Ramos (cell line): ENCODE measurements around the gene RPL26.
"Not testable (repeated sequence)": the region's sequence is repeated elsewhere in the genome, so short reads cannot be mapped to it uniquely, and the experiment has no call there.

Source experiments
- in situ Hi-C: fragments of 300-500 bp; cut with MboI; formaldehyde crosslinking; loops from one replicate; pipeline ENCODE4 v1.14.3; 2022; ENCODE audit warnings: low sequenced_read_pairs; ENCODE audit not compliant: unreplicated experiment

RPL26 gene

DNA sequence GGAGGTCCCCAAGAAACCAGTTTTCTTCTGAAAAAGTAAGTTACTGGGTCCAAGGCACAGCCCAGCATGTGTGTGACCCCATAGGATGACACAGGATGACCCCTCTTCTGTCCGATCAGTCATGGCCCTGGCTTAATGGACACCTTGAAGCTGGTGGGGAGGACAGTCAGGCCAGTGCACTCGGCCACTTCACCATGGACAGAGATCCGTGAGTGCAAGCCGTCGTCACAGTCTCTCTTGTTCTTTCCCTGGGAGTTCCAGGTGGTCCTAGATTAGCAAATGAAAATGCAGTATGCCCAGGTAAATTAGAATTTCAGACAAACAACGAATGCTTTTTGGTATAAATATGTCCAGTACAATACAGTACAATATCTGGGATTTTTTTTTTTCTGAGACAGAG lies 16.0 kb upstream of the RPL26 start:
- in situ Hi-C loops: no loop called here

- in situ Hi-C loops: no loop called here
These were observed 14.6 kb upstream of the RPL26 start, which contains the start of gene RNF222 for GRCh38 chr17:8397636-8398035. Gene RNF222 (minus strand): TSS chr17:8397827. CDS start chr17:8393461, 4,366 bp downstream.

GRCh38 chr17:8394497-8394896 lies 11.5 kb upstream of the RPL26 start:
- in situ Hi-C loops: not testable (repeated sequence)

DNA sequence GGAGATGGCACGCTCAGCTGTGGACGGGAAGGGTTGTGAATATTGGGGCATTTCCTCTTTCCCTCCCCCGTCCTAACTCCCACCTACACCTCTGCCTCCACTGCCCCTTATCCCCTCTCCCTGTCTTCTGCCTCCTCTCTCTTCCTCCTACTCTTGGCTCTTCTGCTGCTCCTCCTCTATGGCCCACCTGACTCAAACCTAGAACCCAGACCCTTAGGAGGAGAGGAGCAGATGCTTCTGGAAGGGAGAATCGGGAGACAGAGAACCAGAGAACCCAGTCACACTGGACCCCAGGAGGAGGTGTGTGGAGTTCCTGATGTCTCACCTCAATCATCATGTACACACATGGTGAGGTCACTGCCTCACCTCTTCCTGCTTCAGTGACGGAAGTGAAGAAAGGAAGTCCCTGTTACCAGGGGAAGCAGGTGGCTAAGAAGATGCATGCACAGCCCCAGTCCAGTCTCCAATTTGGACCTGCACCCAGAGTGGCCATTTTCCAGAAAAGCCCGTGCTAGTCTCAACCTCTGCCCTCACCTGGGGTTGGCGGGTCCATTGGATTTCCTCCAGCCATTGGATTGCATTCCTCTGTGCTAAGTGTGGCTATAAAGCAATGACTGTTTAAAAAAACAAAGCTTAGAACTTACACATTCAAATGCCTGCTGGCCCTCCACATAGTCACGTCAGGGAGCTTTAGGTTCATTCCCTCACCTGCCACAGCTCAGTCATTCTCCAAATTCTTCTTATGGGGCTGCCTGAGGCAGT lies 10.7 kb upstream of the RPL26 start:
- in situ Hi-C loops: no loop called here

GRCh38 chr17:8392674-8393469 lies 9.9 kb upstream of the RPL26 start:
- in situ Hi-C loops: no loop called here

DNA sequence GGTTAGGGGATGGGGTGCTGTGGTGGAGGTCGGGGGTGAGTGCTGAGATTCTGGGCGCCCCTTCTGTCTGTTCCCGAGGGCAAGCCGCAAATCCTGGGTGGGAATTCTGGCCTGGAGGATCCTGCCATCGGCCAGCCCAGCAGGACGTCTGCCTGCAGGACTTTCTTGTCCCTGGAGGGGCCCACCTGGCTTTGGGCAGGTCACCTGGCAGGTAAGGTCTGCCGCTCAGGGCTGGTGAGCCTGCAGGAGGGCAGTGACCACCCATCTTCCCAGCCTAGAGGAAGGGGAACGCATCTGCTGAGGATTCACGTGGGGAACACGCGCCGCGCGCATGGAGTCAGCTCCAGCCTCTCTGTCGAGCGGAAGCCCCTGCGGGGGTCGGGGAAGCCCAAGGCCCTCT lies 9.3 kb upstream of the RPL26 start:
- in situ Hi-C loops: no loop called here

- in situ Hi-C loops: no loop called here
These were observed 8.7 kb upstream of the RPL26 start for GRCh38 chr17:8391711-8392110.

DNA sequence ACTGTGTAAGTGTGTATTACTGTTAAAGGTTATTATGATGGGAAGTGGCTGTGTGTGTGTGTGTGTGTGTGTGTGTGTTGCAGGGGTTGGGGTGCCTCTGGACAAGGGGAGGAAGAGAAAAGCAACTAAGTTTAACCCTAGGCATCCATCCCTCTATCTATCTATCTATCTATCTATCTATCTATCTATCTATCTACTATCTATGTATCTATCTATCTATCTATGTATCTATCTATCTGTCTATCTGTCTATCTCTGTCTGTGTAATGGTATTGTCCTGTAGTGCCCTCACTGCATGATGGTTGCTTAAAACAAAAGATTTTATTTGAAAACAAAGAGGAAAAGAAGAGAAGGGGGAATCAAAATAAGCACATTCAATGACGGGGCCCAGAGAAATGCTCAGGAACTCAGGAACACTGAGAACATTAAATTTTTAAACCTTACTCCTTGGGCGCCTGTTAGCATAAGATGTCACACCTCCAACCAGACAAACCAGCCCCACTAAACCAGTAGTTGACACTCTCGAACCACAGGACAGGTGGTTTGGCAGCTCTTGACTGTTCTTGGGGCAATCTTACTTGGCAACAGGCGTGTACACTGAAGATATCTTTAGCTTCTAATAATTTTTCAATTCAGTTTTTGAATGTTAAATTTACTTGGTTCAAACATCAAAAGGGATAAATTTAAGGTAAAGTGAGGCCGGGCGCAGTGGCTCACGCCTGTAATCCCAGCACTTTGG lies 5.1 kb upstream of the RPL26 start:
- in situ Hi-C loops: no loop called here

- in situ Hi-C loops: no loop called here
These were observed 3.8 kb upstream of the RPL26 start for GRCh38 chr17:8386841-8387240.

GRCh38 chr17:8384801-8385378 lies 1.9 kb upstream of the RPL26 start:
- in situ Hi-C loops: no loop called here

- in situ Hi-C loops: no loop called here
These were observed 182 bp downstream of the RPL26 start for GRCh38 chr17:8382880-8383142.

DNA sequence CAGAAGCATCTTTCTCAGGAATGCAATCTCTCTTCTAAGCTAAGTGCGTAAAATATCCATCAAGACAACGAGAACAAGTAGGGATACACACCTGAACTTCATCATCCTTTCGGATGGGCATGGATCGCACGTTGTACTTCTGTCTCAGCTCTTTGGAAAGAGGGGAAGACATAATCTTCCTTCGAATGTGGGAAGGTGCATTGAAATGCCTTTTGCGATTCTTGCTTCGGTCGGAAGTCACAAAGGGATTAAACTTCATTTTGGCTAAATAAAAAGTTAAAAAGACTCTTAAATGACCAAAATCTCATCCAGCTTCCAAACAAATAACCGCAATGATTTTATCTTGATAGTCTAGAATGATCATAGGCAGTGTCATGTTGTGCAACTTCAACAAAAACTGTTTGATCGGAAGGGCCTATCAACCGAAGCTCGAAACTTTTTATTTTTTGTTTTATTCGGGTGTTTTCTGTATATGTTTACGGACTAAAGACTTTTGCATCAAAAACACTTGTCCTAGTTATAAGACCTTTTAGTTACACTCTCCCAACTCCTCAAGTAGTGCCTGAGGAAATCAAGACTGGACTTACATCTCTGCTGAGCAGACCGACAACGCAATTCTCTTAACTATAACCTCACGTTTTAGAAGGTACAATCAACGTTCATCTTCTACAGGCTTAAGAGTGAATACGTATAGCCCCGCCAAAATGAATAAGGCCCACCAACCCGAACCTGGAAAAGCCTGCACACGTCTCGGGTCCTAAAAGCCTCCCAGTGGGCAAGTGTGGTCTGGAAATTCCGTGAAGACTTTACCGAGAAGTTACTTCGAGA lies 727 bp downstream of the RPL26 start:
- in situ Hi-C loops: no loop called here

DNA sequence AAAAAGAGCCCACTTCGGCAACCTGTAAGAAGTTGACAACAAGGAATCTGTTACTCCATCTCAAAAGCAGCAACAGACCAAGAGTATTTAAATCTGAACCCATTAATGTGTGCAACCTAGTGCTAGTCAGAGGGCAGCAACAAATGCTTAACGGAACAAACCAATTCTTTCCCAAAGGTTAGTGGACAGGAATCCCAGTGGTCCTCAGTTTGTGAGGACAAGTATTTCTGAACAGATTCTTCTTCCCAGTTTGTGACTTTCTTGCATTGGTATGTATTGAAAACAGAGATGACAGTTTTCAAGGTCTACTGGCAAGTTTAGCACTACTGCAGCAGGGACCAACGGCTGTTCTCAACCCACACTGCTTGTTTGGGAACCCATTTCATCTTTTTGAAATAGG lies 2.9 kb downstream of the RPL26 start:
- in situ Hi-C loops: no loop called here

GRCh38 chr17:8378117-8378516 lies 4.9 kb downstream of the RPL26 start:
- in situ Hi-C loops: not testable (repeated sequence)

GRCh38 chr17:8377422-8377821 lies 5.6 kb downstream of the RPL26 start:
- in situ Hi-C loops: no loop called here

DNA sequence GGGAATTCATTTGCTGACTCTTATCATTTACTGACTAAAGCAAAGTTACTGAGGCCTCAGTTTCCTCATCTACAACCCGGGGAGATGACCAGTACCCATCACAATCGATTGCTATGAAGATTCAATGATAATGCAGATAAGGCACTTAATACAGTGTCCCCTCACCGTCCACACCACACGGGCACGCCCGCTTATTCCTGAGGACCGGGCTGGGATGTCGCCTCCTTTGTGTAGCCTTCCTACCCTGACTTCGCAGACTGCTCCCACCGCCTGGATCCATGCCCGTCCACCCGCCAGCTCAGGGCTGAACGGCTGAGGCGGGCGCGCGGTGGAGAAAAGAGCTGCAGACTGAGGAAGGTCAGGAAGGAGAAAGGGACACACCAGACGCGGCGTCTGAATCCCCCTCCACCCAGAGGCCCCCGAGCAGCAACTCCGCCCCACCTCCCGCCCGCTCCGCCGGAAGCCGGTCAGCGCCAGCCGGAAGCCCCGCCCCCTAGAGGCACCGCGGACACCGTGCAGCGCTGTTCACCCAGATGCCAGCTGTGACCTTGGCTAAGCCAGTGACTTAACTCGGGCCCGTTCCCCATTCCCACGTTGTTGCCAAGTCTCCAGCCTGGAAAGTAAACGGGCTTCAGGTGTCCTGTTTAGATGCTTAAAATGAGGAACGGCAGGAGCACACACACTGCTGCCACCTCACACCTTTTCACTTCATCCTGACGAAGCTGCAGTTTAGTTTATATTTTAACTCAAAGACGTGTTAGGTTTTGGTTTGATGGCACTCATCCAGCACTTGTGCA lies 6.5 kb downstream of the RPL26 start, which contains the start of gene KRABD2:
TSS of gene KRABD2 (minus strand) at position 434 of the 797 bp plus-strand sequence.
- in situ Hi-C loops: no loop called here

GRCh38 chr17:8375738-8376259 lies 7.2 kb downstream of the RPL26 start:
- in situ Hi-C loops: no loop called here

- in situ Hi-C loops: not testable (repeated sequence)
These were observed 9.1 kb downstream of the RPL26 start for GRCh38 chr17:8373856-8374255.

DNA sequence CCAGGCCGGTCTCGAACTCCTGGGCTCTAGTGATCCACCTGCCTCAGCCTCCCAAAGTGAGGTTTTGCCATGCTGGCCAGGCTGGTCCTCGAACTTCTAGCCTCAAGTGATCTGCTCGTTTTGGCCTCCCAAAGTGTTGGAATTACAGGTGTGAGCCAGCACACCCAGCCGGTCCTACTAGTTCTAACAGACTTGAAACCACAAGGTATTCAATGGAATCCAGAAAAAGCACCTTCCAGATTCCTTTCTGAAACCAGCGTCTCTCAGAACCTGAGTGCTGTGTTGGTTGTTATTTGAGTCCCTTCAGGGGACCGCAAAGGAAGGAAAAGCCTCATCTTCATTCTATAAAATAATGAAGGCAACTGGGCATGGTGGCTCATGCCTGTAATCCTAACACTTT lies 10.6 kb downstream of the RPL26 start:
- in situ Hi-C loops: no loop called here
